Stimulated activated CD8-positive, alpha-beta memory T cell treated with anti-CD3 and anti-CD28 coated beads, Interleukin-4, amount 100 ng/mL, for 4 hours (primary cell): ENCODE measurements around the gene CAMKK1.

Experiments
- DNase-seq, 2 donors: peaks; one replicate each; pipeline ENCODE4 v3.0.0-alpha.2; 2020; ENCODE audit warnings: low read depth in 2 of 2, low spot score in 1 of 2

Gene CAMKK1

DNA sequence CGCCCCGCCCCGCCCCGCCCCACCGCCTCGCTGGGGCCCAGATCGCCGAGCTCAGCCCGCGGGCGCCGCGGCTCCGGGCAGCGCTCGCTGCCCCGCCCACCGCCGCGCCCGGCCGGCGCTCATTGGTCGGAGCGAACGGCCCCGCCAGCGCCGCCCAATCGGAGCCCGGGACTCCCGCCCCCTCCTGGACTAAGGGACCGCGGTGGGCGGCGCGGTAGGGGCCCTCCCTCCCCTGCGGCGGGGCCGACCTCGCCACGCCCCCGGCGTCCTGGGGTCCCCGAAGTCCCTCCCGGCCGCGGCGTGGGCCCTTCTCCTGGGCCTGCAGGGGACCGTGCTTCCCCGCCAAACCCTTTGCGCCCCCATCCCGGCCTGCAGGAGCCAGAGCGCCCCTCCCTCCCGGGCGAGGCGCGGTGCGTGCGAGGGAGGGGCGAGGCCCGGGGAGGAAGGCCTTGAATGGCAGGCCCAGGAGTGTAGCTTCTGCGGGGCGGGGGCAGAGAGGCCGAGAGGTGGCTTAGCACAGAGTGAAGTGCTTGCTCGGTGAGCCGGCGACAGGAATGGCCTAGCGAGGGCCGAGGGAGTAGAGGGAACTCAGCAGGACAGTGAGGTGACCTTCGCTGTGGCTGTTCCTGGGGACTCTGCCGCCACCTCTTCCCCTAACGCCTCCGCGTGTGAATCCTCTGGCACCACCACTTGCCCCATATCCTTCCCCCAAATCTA lies at the start of gene CAMKK1:
Gene CAMKK1 (minus strand): TSS at position 51 of the 717 bp plus-strand sequence. CDS start 7,366 bp downstream, outside the sequence.
- peak; percentile 52 to 76 for DNase-seq

DNA sequence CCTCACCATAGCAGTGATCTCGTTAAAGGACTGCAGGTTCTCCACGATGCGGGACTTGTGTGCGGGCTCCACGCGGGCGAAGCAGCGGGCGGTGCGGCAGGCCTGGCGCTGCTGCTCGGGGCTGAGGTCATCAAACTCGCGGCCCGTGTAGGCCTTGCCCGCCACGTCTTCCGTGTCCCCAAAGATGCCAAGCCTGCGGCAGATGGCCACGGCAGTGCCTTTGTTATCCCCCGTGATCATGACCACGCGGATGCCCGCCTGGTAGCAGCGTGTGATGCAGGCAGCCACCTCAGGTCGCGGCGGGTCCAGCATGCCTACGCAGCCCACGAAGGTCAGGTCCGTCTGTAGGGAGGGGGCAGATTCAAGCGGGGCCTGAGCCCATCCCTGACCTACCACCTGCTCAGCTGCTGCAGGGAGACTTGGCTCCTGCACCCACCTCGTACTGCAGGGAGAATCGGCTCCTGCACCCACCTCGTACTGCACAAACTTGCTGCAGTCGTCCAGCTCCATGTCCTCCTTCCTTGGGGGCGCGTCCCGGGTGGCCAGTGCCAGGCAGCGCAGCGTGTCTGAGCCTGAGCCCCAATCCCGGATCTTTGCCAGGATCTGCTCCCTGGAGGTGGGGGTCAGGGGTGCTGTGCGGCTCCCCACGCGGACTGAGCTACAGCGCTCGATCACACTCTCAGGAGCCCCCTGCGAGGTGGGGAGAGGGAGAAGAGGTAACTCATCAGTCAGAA lies 48.3 kb upstream of the CAMKK1 start:
- no peak for DNase-seq

DNA sequence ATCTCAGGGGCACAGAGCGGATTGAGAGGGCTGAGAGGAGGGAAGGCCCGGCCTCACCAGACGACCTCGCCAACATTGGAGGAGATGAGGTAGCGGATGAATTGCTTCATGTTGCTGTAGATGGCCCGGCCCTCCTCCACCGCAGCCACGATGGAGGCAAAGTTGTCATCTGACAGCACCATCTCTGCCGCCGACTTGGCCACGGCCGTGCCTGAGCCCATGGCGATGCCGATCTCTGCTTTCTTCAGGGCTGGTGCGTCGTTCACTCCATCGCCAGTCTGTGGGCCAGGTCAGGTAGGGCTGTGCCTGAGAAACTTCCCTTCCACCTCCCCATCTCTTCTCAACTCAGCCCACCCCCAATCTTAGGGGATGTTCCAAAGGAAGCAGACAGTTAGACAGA lies 44.5 kb upstream of the CAMKK1 start:
- DNase-seq = no peak

DNA sequence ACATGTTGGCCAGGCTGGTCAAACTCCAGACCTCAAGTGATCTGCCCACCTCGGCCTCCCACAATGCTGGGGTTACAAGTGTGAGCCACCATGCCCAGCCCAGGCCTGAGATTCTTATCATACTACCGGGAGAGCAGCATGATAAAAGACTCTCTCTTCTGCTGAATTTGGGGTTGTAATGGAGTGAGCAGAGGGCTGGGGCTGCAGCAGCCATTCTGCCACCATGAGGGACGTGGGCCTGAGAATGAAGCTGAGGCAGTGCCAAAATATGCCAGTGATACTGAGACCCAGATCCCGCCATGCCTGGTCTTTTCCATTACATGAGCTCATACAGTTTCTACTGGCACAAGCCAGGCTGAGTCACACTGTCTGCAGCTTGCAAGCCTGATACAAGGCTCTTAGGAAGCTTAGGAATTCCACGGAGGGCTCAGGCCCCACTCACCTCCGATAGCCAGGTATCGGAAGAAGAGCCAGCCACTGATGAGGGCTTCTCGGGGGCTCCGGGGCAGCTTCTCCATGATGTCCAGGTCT lies 43.0 kb upstream of the CAMKK1 start:
- no peak for DNase-seq

DNA sequence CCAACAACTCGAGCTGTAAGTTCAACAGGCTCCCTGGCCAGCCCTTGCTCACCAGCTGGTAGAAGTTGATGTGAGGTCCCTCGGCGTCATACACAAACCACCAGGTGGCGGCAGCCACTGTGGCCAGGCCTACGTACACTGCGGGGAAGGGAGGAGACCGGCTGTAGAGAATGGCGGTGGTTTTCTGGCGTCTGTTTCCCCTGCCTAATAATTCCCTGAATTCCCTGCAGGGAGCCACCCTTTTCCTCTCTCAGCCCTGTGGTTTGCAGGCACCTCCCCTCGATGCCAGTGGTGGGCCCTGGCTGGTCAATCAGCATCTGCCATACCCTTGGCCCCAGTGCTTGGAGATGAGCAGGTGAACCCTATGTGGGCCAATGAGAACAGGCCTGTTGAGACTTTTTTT lies 42.3 kb upstream of the CAMKK1 start:
- DNase-seq = no peak

DNA sequence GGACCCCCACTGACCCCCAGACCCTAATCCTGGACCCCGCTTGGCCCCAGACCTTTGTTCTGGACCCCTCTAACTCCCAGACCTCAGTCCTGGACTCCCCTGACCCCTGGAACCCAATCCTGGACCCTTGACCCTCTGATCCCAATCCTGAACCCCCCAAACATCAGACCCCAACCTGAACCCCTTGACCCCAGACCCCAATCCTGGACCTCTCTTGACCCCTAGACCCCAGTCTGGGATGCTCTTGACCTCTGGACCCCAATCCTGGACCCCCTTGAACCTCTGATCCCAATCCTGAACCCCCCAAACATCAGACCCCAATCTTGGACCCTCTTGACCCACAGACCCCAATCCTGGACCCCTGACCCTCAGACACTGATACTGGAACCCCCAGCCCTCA lies 36.9 kb upstream of the CAMKK1 start:
- no peak for DNase-seq

DNA sequence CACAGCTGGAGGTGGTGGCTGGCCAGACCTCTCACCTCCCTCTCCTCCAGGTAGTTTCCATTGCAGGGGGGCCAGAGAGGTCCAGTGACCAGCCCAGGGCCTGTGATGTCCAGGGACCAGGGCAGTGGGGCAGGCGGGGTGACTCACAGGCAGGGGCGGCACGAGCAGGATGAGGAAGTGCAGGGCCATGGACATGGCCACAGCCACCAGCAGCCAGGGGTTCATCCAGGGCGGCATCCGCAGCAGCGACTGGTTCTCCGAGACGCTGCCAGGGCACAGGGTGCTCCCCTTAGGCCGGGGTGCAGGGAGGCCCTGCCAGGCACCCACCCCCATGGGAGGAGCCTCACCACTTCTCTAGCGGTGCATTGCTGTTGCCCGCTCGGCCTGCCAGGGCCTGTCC lies 36.3 kb upstream of the CAMKK1 start:
- DNase-seq = no peak

DNA sequence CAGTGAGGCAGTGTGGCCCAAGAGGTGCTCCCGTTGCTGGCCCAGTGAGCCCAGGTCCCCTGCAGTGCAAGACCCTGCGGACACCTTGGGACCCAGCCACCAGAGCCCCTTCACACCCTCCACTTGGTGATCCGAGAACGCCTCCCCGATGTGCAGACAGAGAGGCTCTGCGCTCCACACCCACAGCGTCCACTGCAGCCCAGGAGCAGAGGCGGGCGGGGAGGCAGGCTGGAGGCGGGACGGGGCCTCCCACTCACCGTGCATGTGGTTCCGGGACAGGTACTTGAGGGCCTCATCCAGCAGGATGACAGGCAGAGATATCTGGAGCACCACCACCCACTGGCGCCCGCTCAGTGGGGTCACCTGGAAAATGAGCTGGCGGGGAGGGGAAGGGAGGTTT lies 35.6 kb upstream of the CAMKK1 start:
- DNase-seq = no peak

DNA sequence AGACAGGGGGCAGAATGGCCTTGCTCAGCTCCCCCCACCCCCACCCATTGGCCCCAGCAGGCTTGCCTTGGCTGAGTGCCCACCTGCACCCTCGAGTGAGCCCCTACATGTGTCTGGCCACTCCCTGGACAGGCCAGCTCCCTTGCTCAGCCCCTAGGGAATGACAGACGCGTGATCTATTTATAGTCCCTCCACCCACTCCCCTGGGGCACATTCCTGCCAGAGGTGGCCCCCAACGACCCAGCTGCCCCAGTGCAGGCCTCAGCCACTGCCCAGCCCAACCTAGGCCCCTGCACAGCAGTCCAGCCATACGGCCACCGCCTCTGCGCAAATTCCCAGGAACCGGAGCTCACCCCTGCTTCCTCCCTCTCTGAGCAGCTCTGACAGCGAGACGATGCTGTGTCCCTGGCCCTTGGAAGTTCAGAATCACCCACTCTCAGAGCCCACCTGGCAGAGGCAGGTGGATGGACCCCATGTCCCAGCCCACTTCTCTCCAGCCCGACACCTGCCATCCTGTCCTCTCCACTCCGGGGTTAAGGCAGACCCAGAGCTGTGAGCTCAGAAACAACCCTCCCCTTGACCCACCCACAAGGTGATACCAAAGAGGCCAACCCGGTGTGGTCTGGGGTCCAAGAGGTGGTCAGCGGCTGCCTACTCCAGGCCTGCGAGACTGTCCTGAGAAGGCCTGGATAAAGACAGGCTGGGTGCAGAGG lies 34.9 kb upstream of the CAMKK1 start:
- no peak for DNase-seq

DNA sequence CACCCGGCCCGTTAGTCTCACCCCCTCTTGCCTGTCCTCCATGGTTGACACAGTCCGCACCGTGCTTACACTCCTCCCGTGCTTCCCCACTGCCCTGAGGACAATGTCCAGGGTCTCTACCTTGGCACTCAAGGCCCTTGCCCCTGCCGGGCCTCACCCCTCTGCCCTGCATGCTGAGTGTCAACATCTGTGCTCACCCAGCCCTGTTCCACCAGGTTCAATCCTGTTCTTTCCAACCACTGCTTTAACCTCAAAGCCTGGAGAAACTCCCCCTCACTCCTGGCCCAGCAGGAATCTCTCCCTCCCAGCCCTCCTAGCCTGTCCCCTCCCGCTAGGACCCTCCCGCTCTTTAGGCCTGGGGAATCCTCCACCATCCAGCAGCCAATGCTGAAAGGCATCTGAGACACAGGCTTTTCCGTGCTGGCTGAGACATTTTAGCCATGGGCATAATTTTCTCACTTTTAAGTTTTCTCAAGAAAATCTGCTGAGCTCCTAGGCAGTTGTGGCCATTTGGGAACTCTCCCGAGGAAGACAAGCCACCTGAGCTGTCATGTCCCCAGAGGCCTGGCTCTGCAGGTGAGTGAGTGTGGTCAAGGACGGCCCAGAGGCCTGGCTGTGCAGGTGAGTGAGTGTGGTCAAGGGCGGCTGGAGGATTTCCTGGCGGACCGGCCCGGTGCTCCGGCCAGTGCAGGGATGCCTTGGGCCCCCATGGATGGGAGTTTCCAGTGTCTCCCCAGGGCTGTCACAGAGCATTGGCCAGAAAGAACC lies 34.2 kb upstream of the CAMKK1 start:
- DNase-seq = no peak

DNA sequence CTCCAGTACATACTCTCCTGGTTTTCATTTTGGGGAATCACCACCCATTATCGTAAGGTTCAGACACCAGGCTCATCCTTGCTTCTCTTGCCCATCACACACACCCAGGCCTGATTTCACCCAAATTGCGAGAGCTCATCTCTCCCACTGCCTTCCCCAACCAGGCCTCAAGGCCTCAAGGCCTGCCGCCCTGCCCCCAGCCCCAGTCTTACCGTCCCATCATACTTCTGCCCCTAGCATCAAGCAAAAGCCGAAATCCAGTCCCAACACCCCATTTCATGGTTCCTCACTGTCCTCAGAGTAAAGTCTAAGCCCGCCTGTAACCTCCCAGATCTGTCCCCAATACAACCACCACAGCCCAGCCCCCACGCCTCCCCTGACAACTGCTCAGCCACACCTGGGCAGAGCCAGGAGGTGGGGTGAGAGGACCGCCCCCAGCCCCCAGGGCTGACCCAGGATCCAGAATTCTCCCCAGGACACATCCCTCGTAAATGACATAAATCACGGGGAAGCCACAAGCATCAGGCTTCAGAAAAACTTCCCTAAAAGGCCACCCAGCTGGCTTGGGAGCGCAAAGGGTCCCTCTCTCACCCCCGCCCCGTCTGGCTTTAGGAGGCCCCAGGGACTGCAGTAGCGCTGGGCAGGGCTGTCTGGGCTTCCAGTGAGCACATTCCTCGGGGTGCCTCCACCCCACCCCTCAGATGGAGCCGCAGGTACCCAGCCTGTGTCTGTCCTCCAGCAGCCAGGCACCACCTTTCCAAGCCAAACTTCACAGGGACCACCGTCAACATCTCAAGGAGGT lies 33.0 kb upstream of the CAMKK1 start:
- DNase-seq = no peak

DNA sequence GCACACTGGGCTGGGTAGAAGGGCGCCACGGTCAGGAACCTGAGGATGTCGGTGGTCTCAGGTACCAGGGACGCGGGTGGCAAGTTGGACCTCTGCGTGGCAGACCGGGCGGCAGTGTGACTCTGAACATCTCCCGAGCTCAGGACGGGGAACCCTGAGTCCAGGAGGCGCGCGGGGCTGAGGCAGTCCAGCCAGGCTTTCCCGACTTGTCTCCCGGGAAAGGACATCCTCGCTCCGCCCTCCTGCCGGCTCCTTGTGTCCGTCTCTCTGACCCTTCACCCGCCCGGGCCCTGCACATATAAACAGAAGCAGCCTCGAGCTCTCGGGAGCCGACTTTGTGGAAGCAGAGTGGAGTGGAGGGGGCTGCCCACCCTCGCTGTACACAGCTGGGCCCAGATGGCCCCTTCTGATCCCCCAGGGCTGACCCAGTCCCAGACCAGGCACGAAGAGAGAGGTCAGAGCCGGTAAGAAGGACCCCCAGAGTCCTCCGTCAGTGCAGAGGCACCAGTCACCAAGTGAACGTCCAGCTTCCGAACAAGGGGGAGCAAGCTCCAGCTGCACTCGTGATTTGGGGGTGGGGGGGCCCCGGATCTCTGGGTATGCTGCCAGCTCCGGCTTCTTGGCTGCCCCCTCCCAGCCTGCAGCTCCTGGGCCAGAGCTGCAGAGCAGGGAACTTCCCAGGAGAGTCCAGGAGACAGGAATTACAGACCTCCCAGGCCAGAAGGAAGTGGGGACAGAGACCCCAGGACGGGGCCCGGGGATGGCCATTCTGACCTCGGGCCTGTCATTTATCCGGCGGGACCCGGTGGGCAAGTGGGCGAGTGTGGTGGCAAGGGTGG lies 31.9 kb upstream of the CAMKK1 start:
- no peak for DNase-seq

DNA sequence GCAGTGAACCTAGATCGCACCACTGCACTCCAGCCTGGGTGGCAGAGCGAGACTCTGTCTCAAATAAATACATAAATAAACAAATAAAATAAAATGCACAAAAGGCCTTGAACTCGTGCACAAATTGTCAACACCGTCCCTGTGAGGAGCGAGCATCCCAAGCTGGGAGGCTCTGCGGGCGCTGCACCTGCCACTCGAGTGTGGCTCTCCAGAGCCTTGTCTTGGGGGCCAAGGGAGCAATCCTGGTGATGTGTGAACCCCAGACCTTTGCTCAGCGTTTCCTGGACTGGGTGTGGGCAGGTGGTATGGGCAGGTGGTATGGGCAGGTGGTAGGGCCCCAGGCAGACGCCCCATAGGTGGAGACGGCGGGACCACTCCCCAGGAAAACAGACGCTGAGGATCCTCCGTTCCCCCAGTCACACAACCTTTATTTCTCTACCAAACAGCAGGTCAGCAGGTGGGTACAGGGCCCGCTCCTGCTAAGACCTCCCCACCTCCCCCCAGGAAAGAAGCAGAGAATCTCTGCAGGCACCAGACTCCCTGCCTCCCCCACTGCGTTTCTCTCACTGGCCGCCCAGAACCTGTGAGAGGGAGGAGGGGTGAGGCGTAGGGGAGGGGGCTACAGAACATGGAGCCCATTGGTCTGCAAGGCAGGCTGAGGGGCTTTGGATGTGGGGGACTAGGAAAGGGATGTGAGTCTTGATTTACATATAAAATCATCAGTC lies 30.8 kb upstream of the CAMKK1 start:
- DNase-seq = no peak

DNA sequence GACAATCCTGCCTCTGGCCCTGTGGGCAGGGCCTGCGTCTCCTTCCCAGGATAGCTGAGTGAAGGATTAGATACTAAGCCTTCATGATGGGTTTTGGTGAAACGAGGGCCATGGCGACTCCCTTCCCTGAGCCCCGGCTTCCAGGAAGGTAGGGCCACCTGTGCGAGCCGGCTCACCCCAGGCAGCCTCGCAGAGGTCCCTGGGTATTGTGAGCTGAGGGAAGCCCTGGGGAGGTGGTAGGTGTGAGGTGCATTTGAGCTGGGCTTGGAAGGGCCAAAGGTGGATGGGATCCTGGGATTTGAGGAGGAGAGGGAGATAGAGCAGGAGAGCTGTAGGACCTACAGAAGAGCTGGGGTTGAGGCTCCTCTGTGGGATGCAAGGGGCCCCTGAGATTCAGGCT lies 29.9 kb upstream of the CAMKK1 start:
- no peak for DNase-seq

DNA sequence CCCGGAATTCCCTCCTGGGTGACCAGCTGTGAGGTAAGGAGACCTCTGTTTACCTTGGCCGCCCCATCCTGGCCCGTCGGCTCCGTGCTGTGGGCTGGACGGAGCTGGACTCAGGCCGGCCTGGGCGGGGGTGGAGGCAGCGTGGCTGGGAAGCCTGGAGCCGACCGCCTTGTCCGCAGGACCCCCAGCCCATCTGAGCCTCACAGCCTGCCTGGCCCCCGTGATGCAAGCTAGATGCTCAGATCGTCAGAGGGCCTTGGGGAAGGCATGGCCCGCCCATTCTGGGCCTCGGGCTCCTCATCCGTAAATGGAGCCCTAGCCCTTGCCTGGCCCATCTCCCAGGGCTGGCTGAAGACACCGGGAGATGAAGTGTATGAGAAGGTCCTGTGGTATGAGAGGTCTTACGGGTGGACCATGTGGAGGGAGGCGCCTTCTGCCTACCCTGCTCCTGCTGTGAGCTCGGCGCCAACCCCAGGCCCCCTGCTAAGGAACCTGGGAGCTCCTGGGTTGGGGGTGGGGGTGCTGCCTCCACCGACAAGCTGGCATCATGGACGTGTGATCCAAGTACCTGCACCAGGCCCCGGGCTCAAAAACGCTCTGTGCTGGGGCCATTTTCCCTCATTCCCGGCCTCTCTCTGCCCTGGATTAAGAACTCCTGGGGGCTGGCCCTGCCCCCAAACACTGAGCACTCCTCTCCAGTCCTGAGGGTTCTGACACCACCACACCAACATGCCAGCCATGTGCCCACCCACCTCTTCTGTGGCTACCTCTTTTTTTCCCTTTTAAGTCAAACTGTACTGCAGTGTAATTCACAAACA lies 28.9 kb upstream of the CAMKK1 start:
- no peak for DNase-seq

DNA sequence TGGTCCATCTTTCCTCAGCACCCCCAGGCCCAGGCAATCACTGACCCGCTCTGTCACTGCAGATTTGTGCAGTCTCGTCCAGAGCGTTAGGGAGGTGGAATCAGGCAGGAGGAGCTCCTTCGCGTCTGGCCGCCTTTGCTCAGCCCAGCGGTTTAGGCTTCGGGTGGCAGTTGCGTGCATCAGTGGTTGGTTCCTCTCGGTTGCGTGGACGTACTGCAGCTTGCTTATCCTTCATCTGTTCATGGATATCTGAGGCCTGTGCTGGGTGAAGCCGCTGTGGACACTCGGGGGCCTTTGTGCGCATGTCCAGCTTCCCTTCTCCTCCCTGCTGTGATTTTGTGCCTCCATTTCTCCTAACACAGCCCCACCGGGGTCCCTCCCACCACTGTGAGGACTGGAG lies 28.2 kb upstream of the CAMKK1 start:
- no peak for DNase-seq

DNA sequence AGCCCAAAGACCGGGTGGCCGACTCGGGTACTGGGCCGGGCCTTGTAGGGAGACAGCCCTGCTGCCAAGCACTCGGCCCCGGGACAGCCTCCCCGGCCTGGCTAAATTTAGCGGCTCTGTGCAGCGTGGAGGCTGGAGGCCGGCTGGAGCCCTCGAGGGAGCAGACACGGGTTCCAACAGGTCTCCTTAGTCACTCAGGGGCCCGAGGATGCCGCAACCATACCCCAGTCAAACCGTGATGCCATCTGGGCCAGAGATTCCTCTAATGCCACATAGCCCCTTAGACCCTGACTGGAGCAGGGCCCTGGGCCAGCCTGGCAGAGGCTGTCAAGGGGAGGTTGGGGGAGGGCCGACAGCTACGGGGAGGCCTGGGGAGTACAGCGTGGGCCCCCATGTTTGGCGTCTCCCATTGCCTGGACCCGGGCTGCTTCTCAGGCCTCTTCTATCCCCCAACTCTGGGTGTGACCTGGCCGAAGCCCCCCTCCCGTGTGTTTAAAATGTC lies 26.3 kb upstream of the CAMKK1 start:
- DNase-seq = no peak
